GM19193 (cell line): ENCODE results near the gene PAX7.

ENCODE experiments used
- POLR2A ChIP-seq: IDR thresholded peaks from 4 replicates; pipeline ENCODE4 v1.6.1; 2011; ENCODE audit not compliant: insufficient read depth, insufficient read length; ENCODE audit errors: extremely low read depth

Gene PAX7

DNA sequence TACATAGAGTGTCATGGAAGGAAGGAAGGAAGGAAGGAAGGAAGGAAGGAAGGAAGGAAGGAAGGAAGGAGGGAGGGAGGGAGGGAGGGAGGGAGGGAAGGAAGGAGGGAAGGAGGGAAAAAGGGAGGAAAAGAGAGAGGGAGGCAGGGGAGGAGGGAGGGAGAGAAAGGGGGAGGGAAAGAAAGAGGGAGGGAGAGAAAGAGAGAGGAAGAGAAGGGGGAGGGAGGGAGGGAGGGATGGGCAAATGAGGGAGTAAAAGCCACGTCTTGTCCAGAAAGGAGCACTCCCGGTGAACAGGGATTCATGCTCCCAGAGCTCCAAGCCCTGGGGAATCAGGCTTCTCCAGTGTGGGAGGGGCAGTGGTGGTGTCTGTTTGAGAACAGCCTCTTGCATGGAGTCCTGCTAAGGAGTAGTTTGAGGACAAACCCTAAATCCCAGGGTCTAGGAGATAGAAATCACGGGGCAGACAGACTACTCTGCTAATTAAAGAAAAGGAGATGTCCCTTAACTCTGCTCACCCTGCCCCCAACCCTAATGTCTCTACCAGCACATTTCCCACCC is 157.3 kb downstream of the PAX7 start:
- TF ChIP-seq POLR2A = no peak

GRCh38 chr1:18789246-18789645 is 158.6 kb downstream of the PAX7 start:
- TF ChIP-seq POLR2A = no peak

DNA sequence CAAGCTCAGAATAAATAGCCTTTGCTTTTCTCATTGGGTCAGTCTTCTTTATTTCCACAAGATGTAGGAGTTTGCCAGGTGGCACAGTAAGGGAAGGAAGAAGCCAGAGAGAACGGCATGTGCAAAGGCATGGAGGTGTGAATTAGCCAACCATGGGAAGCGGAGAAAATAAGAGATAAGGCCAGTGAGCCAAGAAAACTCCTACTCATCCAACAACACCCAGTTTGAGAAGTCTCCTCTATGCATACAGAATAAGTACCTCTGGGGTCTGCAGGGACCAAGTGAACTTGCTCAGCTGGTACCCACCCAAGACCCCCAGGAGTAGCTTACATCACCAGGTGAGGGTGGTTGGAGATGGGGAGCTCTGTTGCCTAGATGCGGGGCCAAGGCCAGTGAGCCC is 162.1 kb downstream of the PAX7 start:
- no peak for TF ChIP-seq POLR2A

- no peak for TF ChIP-seq POLR2A
Measured at GRCh38 chr1:18793164-18793563, 162.5 kb downstream of the PAX7 start.

GRCh38 chr1:18794051-18794450 is 163.4 kb downstream of the PAX7 start:
- no peak for TF ChIP-seq POLR2A

GRCh38 chr1:18794561-18794960 is 163.9 kb downstream of the PAX7 start:
- no peak for TF ChIP-seq POLR2A

GRCh38 chr1:18795002-18795689 is 164.5 kb downstream of the PAX7 start:
- no peak for TF ChIP-seq POLR2A

- TF ChIP-seq POLR2A = no peak
Measured at GRCh38 chr1:18796950-18797349, 166.3 kb downstream of the PAX7 start.
